ENCODE measurements around the gene MXI1.

GRCh38 chr10:110209926-110210673, 2.7 kb downstream of the MXI1 start:
- TF ChIP-seq CTCF (IDR thresholded peaks at IDR 0.05) (no peak), POLR2A (IDR thresholded peaks at IDR 0.05) (no peak), EP300 (IDR thresholded peaks at IDR 0.05) (no peak)
